HCT116 (cell line): ENCODE results near the gene TMEM38A. TPM values are rescaled to one million over a fixed set of nuclear protein-coding genes. Genes with fewer than 3 reads are reported as not detected.

Source experiments
- ATAC-seq: fragments of 200-7000 bp; cut with Tn5 transposase; 2 replicates; pipeline ENCODE4 v1.9.1; 2020; ENCODE audit warnings: mild to moderate bottlenecking, moderate library complexity
- BruUV-seq: library from RNA; stranded (reverse); fragments of 400-500 nt; replicated peaks from 2 replicates; lab custom pipeline; 2021; lab: Mats Ljungman, UMichigan
- CTCF ChIA-PET: fragments of 300-600 bp; sonication (Branson Sonifier 250); formaldehyde crosslinking; loops from one replicate; lab custom pipeline; 2021; ENCODE audit warnings: antibody characterized with exemption; lab: Charles Lee
- POLR2A ChIA-PET: fragments of 300-600, 350-600 bp; sonication (Branson Sonifier 250); formaldehyde crosslinking; loops from one replicate; lab custom pipeline; 2021; ENCODE audit warnings: antibody characterized with exemption; lab: Charles Lee
- RAD21 ChIA-PET, 2 experiments: fragments of 300-600 bp; sonication (Branson Sonifier 250); formaldehyde crosslinking; loops; one replicate each; lab custom pipeline; 2023; ENCODE audit warnings: low total read pairs in 2 of 2; ENCODE audit not compliant: uncharacterized antibody in 2 of 2, unreplicated experiment in 2 of 2, low non-redundant PET in 1 of 2; lab: Charles Lee
- DNase-seq: peaks from one replicate; pipeline ENCODE4 v3.0.0-alpha.2; 2010; ENCODE audit warnings: low read depth, low spot score
- H2AFZ ChIP-seq: fragments of 200-600 bp; shearing (Covaris generic), sonication (generic); 2 replicates; pipeline ENCODE4 v1.6.1; 2017; ENCODE audit warnings: low read depth, mixed run types, mixed read lengths, antibody characterized with exemption, low read length; ENCODE audit not compliant: poor library complexity, severe bottlenecking
- H3K27ac ChIP-seq: 2 replicates; pipeline ENCODE4 v1.5.1; 2012; ENCODE audit warnings: low read depth, low read length
- H3K27me3 ChIP-seq: fragments of 200-600 bp; sonication (generic); 2 replicates; pipeline ENCODE4 v1.6.1; 2016; ENCODE audit warnings: mixed run types, low read length, mixed read lengths; ENCODE audit not compliant: insufficient read depth
- H3K36me3 ChIP-seq, 2 experiments: fragments of 200-500 bp in 1 of 2; fragments of 200-600 bp in 1 of 2; sonication (Bioruptor generic) in 1 of 2; sonication (generic) in 1 of 2; 2 replicates each; pipeline versions ENCODE4 v1.5.1 to v1.6.1; 2014 to 2016; ENCODE audit warnings: low read length in 2 of 2, inconsistent platforms in 1 of 2, mixed read lengths in 1 of 2, mixed run types in 1 of 2; ENCODE audit not compliant: insufficient read depth in 2 of 2, control insufficient read depth in 1 of 2
- H3K4me1 ChIP-seq, 2 experiments: fragments of 200-600 bp in 1 of 2; sonication (generic) in 1 of 2; 2 replicates each; pipeline versions ENCODE4 v1.5.1 to v1.6.1; 2012 to 2017; ENCODE audit warnings: low read length in 2 of 2, inconsistent platforms in 1 of 2, mild to moderate bottlenecking in 1 of 2, mixed read lengths in 1 of 2, mixed run types in 1 of 2, moderate library complexity in 1 of 2; ENCODE audit not compliant: insufficient read depth in 2 of 2, control insufficient read depth in 1 of 2
- H3K4me2 ChIP-seq: fragments of 200-600 bp; sonication (generic); 2 replicates; pipeline ENCODE4 v1.6.1; 2017; ENCODE audit warnings: mixed run types, low read length, mixed read lengths
- H3K4me3 ChIP-seq, 2 experiments: fragments of 200-600 bp in 1 of 2; sonication (generic) in 1 of 2; replicated peaks in 1 of 2; 2 replicates each; pipeline ENCODE4 v1.5.1; 2011 to 2016; ENCODE audit warnings: low read length in 2 of 2, control low read depth in 1 of 2, low read depth in 1 of 2, mild to moderate bottlenecking in 1 of 2, mixed read lengths in 1 of 2, mixed run types in 1 of 2
- H3K79me2 ChIP-seq: fragments of 200-600 bp; sonication (generic); 2 replicates; pipeline ENCODE4 v1.6.1; 2017; ENCODE audit warnings: mild to moderate bottlenecking, mixed run types, low read length, moderate library complexity, mixed read lengths; ENCODE audit not compliant: insufficient read depth
- H3K9ac ChIP-seq: fragments of 200-600 bp; sonication (generic); 2 replicates; pipeline ENCODE4 v1.6.1; 2016; ENCODE audit warnings: low read length, mixed read lengths
- H3K9me2 ChIP-seq: fragments of 200-600 bp; sonication (generic), shearing (Covaris generic); 2 replicates; pipeline ENCODE4 v1.6.1; 2017; ENCODE audit warnings: mixed run types, mild to moderate bottlenecking, moderate library complexity; ENCODE audit not compliant: insufficient read depth
- H3K9me3 ChIP-seq, 2 experiments: fragments of 200-500 bp in 1 of 2; fragments of 200-600 bp in 1 of 2; sonication (Bioruptor generic) in 1 of 2; sonication (generic) in 1 of 2; 2 replicates each; pipeline ENCODE4 v1.6.1; 2014 to 2017; ENCODE audit warnings: low read length in 2 of 2, mixed read lengths in 2 of 2, inconsistent platforms in 1 of 2, low read depth in 1 of 2, mild to moderate bottlenecking in 1 of 2, mixed run types in 1 of 2, moderate library complexity in 1 of 2; ENCODE audit not compliant: control insufficient read depth in 1 of 2, insufficient read depth in 1 of 2
- H4K20me1 ChIP-seq: fragments of 200-600 bp; sonication (generic), shearing (Covaris generic); 2 replicates; pipeline ENCODE4 v1.6.1; 2017; ENCODE audit warnings: mixed run types, mild to moderate bottlenecking, moderate library complexity; ENCODE audit not compliant: insufficient read depth
- CBX3 ChIP-seq: IDR thresholded peaks from 2 replicates; pipeline ENCODE4 v1.6.1; 2012; ENCODE audit warnings: low read depth
- EGR1 ChIP-seq: IDR thresholded peaks from 2 replicates; pipeline ENCODE4 v1.6.1; 2012; ENCODE audit warnings: low read depth
- ELF1 ChIP-seq: IDR thresholded peaks from 2 replicates; pipeline ENCODE4 v1.6.1; 2012; ENCODE audit warnings: low read depth, borderline replicate concordance
- EZH2 ChIP-seq: fragments of 200-600 bp; sonication (generic); IDR thresholded peaks from 2 replicates; pipeline ENCODE4 v1.6.1; 2017; ENCODE audit warnings: antibody characterized with exemption, mixed run types
- EZH2phosphoT487 ChIP-seq: fragments of 200-600 bp; IDR thresholded peaks from 2 replicates; pipeline ENCODE4 v1.6.1; 2018; ENCODE audit warnings: antibody characterized with exemption, borderline replicate concordance
- FOSL1 ChIP-seq: IDR thresholded peaks from 2 replicates; pipeline ENCODE4 v1.6.1; 2012; ENCODE audit warnings: low read depth
- JUND ChIP-seq: IDR thresholded peaks from 2 replicates; pipeline ENCODE4 v1.6.1; 2012
- POLR2A ChIP-seq: IDR thresholded peaks from 2 replicates; pipeline ENCODE4 v1.7.0; 2011; ENCODE audit warnings: borderline replicate concordance; ENCODE audit not compliant: insufficient read depth, insufficient read length; ENCODE audit errors: extremely low read depth
- POLR2AphosphoS5 ChIP-seq: IDR thresholded peaks from 2 replicates; pipeline ENCODE4 v1.6.1; 2011; ENCODE audit warnings: mild to moderate bottlenecking, low read depth, low read length, moderate library complexity
- RAD21 ChIP-seq: IDR thresholded peaks from 2 replicates; pipeline ENCODE4 v1.6.1; 2012; ENCODE audit warnings: low read depth, mild to moderate bottlenecking
- SIN3A ChIP-seq: IDR thresholded peaks from 2 replicates; pipeline ENCODE4 v1.6.1; 2012; ENCODE audit warnings: low read depth
- TCF7L2 ChIP-seq: IDR thresholded peaks from 2 replicates; pipeline ENCODE4 v1.7.0; 2011; ENCODE audit warnings: borderline replicate concordance, inconsistent platforms; ENCODE audit not compliant: insufficient read depth, insufficient read length; ENCODE audit errors: extremely low read depth
- YY1 ChIP-seq: IDR thresholded peaks from 2 replicates; pipeline ENCODE4 v1.6.1; 2011; ENCODE audit warnings: low read length, low read depth, moderate library complexity, mild to moderate bottlenecking; ENCODE audit not compliant: insufficient replicate concordance; ENCODE audit errors: extremely low read depth
- ZFX ChIP-seq: fragments of 450-650 bp; IDR thresholded peaks from 2 replicates; pipeline ENCODE4 v1.6.1; 2017
- intact Hi-C: fragments of 100-400 bp; cut with micrococcal nuclease; formaldehyde crosslinking; loops from 2 replicates; pipeline ENCODE4 v1.10.0; 2022
- total RNA-seq: library from RNA; stranded (reverse); gene quantifications from one replicate; pipeline ENCODE4 v1.2.1, GENCODE V29; 2021; ENCODE audit not compliant: unreplicated experiment
- TF ChIP-seq, protein P1 (sequence below): IDR thresholded peaks from 2 replicates; pipeline ENCODE4 v1.6.1; 2012
- TF ChIP-seq, protein P2 (sequence below): IDR thresholded peaks from 2 replicates; pipeline ENCODE4 v1.6.1; 2012
- TF ChIP-seq, protein P3 (sequence below): IDR thresholded peaks from 2 replicates; pipeline ENCODE4 v1.6.1; 2011; ENCODE audit warnings: mild to moderate bottlenecking, low read length, moderate library complexity; ENCODE audit not compliant: insufficient replicate concordance; ENCODE audit errors: extremely low read depth
- TF ChIP-seq, protein P4 (sequence below), 3 experiments: fragments of 200-600 bp in 1 of 3; sonication (generic) in 1 of 3; IDR thresholded peaks in 2 of 3; conservative IDR thresholded peaks in 1 of 3; 2 replicates each; pipeline ENCODE4 v1.5.1; 2012 to 2017; ENCODE audit warnings: low read depth in 2 of 3, low read length in 2 of 3, antibody characterized with exemption in 1 of 3, borderline replicate concordance in 1 of 3, control low read depth in 1 of 3, mild to moderate bottlenecking in 1 of 3, mixed read lengths in 1 of 3, mixed run types in 1 of 3, moderate library complexity in 1 of 3; ENCODE audit not compliant: insufficient read depth in 1 of 3

Gene TMEM38A
- total RNA-seq, 1 experiment from 2014 or later = 9.0 TPM

DNA sequence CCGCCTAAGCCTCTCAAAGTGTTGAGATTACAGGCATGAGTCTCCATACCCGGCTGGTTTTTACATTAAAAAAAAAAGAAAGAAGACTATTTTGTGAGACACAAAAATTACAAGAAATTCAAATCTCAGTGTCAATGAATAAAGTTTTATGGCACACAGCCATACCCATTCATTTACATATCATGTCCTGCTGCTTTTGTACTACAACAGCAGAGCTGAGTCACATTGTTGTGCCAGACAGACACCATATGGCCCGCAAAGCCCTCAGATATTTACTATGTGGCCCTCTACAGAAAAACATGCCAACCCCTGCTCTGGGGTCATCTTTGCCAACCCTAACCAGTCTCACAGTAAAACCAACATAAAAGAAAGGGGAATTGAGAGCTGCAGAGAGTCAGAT lies 6.3 kb upstream of the TMEM38A start:
- peaks cover 4% of the 10 kb centered on the region; the same call in 1 of the 2 replicates for H4K20me1 ChIP-seq

More for the DNA sequence above, 6.3 kb upstream of the TMEM38A start:
- peaks cover 53% of the 10 kb centered on the region for H3K79me2 ChIP-seq
- POLR2A ChIA-PET = no interaction called here
- ATAC-seq = no peak
- no peak overlapping the region for H3K27ac ChIP-seq
- no peak overlapping the region for H3K4me2 ChIP-seq
- H3K9ac ChIP-seq = no peak overlapping the region
- TF ChIP-seq POLR2AphosphoS5 = no peak
- no peak for TF ChIP-seq EZH2phosphoT487
- no peak for TF ChIP-seq ELF1
- TF ChIP-seq EGR1 = no peak
- no peak for TF ChIP-seq JUND
- no peak for TF ChIP-seq SIN3A
- TF ChIP-seq ZFX = no peak
- TF ChIP-seq FOSL1 = no peak
- TF ChIP-seq, protein P1, sequence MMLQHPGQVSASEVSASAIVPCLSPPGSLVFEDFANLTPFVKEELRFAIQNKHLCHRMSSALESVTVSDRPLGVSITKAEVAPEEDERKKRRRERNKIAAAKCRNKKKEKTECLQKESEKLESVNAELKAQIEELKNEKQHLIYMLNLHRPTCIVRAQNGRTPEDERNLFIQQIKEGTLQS = no peak
- TF ChIP-seq TCF7L2 = no peak
- TF ChIP-seq RAD21 = no peak
- no peak for TF ChIP-seq POLR2A
- TF ChIP-seq, protein P2, sequence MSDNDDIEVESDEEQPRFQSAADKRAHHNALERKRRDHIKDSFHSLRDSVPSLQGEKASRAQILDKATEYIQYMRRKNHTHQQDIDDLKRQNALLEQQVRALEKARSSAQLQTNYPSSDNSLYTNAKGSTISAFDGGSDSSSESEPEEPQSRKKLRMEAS = no peak
- TF ChIP-seq, protein P3, sequence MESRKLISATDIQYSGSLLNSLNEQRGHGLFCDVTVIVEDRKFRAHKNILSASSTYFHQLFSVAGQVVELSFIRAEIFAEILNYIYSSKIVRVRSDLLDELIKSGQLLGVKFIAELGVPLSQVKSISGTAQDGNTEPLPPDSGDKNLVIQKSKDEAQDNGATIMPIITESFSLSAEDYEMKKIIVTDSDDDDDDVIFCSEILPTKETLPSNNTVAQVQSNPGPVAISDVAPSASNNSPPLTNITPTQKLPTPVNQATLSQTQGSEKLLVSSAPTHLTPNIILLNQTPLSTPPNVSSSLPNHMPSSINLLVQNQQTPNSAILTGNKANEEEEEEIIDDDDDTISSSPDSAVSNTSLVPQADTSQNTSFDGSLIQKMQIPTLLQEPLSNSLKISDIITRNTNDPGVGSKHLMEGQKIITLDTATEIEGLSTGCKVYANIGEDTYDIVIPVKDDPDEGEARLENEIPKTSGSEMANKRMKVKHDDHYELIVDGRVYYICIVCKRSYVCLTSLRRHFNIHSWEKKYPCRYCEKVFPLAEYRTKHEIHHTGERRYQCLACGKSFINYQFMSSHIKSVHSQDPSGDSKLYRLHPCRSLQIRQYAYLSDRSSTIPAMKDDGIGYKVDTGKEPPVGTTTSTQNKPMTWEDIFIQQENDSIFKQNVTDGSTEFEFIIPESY = no peak
- TF ChIP-seq CBX3 = no peak
- no peak for TF ChIP-seq YY1
- TF ChIP-seq, protein P4, sequence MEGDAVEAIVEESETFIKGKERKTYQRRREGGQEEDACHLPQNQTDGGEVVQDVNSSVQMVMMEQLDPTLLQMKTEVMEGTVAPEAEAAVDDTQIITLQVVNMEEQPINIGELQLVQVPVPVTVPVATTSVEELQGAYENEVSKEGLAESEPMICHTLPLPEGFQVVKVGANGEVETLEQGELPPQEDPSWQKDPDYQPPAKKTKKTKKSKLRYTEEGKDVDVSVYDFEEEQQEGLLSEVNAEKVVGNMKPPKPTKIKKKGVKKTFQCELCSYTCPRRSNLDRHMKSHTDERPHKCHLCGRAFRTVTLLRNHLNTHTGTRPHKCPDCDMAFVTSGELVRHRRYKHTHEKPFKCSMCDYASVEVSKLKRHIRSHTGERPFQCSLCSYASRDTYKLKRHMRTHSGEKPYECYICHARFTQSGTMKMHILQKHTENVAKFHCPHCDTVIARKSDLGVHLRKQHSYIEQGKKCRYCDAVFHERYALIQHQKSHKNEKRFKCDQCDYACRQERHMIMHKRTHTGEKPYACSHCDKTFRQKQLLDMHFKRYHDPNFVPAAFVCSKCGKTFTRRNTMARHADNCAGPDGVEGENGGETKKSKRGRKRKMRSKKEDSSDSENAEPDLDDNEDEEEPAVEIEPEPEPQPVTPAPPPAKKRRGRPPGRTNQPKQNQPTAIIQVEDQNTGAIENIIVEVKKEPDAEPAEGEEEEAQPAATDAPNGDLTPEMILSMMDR (IDR thresholded peaks at IDR 0.05 in 2 of 3, conservative IDR thresholded peaks at IDR 0.05 in 1 of 3; ENCODE audit: borderline replicate concordance in 1 of 3, insufficient read depth in 1 of 3, low read depth in 2 of 3, low read length in 2 of 3) = no peak
- TF ChIP-seq EZH2 = no peak
- H2AFZ ChIP-seq = no peak overlapping the region
- H3K9me3 ChIP-seq = no peaks in the 10 kb centered on the region
- no peak for DNase-seq
- peaks cover 4 to 7% of the 10 kb centered on the region in 2 experiments; a peak in 3 of 4 replicates for H3K4me1 ChIP-seq
- no TSS peak for BruUV-seq
- intact Hi-C loops = no loop called here
- no peak overlapping the region for H3K4me3 ChIP-seq
- RAD21 ChIA-PET = no interaction called here
- peaks cover 37 to 61% of the 10 kb centered on the region in 2 experiments; a peak in 3 of 4 replicates for H3K36me3 ChIP-seq
- no peaks in the 10 kb centered on the region for H3K27me3 ChIP-seq
- no peaks in the 10 kb centered on the region for H3K9me2 ChIP-seq
- CTCF ChIA-PET = no interaction called here
